GM13977 (cell line): ENCODE results near the gene NET1.

Source experiments
- DNase-seq: peaks from one replicate; pipeline ENCODE4 v3.0.0; 2012; ENCODE audit warnings: low spot score
- in situ Hi-C: fragments of 300-500 bp; cut with MboI; formaldehyde crosslinking; loops from one replicate; pipeline ENCODE4 v1.12.0; 2022; ENCODE audit warnings: low sequenced_read_pairs, low pct_unique_long_range_greater_than_20kb, mixed read lengths, inconsistent platforms; ENCODE audit not compliant: unreplicated experiment
- TF ChIP-seq, protein P1 (sequence below): IDR thresholded peaks from 2 replicates; pipeline ENCODE4 v1.5.1; 2012; ENCODE audit warnings: mild to moderate bottlenecking, control low read depth; ENCODE audit not compliant: insufficient read depth; ENCODE audit errors: extremely low read depth, missing control alignments

Gene NET1

DNA sequence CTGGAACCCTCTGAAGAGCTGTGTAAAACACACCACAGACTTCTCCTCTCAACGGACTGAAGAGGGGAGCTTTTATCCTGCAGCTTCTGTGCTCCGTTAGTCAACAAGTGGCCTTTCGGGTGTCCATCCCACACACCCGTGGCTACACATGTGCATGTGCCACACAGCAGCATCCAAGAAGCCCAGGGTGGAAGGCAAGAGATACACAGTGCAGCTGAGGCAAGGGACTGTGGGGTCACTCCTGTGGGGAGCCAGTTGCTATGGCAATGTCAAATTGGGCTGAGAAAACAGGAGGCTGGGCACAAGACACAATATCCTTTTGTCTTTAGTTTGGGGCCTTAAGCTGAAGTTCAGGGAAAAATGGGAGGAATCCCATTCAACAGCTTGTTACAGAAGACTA, 28.7 kb downstream of the NET1 start:
- no peak for DNase-seq
- TF ChIP-seq, protein P1, sequence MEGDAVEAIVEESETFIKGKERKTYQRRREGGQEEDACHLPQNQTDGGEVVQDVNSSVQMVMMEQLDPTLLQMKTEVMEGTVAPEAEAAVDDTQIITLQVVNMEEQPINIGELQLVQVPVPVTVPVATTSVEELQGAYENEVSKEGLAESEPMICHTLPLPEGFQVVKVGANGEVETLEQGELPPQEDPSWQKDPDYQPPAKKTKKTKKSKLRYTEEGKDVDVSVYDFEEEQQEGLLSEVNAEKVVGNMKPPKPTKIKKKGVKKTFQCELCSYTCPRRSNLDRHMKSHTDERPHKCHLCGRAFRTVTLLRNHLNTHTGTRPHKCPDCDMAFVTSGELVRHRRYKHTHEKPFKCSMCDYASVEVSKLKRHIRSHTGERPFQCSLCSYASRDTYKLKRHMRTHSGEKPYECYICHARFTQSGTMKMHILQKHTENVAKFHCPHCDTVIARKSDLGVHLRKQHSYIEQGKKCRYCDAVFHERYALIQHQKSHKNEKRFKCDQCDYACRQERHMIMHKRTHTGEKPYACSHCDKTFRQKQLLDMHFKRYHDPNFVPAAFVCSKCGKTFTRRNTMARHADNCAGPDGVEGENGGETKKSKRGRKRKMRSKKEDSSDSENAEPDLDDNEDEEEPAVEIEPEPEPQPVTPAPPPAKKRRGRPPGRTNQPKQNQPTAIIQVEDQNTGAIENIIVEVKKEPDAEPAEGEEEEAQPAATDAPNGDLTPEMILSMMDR = no peak
- in situ Hi-C loops = loop anchor here (10.0 kb wide), 1 partner anchor 184 kb away; no protein-coding TSS in a partner anchor

DNA sequence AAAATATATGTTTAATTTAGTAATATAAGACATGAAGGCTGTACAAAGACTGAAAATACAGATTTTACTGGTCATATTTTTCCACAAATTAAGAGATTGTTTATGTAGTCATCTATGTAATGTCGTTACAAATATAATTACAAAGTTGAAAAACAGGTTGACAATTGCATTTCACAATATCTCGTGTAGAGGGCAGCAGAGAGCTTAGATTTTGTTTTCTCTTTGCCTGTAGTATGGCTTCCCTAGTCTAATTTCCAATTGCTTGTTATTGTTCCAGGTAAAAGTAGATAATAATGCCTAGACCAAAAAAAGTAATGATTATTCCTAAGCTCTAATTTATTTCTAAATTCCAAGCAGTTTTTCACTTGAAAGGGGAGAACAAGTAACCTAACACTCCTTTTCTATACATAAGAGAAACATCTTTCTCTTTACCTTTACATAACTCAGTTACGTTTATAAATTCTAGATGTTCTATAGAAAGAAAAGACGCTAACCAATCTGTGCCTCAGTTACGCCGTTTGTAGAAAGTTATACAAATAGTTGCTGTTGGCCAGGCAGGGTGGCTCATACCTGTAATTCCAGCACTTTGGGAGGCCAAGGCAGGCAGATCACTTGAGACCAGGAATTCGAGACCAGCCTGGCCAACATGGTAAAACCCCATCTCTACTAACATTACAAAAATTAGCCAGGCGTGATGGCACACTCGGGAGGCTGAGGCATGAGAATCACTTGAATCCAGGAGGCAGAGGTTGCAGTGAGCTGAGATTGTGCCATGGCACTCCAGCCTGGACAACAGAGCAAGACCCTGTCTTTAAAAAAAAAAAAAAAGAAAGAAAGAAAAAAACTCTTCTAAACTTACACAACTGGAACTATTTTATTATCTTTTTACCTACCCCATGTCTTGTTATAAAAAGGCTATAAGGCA, 30.0 kb downstream of the NET1 start:
- in situ Hi-C loops = loop anchor here (10.0 kb wide), 1 partner anchor 182 kb away; no protein-coding TSS in a partner anchor
- TF ChIP-seq, protein P1 = peak; percentile 71
- peak; percentile 34 for DNase-seq

DNA sequence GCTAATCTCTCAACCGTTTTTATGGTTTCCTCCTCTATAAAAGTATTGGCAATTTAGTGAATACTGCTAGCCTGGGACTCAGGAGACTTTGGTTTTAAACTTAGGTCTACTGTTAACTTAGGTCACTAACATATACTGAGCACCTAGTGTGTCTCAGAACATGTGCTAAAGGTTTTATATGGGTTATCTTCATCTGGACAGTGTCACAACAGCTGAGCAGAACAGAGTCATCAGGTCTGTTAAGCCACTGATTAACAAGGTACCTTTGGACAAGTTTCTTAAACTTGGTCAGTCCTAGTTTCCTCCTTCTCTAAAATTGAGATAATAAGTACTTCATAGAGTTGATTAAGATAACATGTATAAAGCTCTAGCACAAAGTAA, 30.6 kb downstream of the NET1 start:
- no peak for DNase-seq
- TF ChIP-seq, protein P1 = no peak
- in situ Hi-C loops = loop anchor here (10.0 kb wide), 1 partner anchor 182 kb away; no protein-coding TSS in a partner anchor

DNA sequence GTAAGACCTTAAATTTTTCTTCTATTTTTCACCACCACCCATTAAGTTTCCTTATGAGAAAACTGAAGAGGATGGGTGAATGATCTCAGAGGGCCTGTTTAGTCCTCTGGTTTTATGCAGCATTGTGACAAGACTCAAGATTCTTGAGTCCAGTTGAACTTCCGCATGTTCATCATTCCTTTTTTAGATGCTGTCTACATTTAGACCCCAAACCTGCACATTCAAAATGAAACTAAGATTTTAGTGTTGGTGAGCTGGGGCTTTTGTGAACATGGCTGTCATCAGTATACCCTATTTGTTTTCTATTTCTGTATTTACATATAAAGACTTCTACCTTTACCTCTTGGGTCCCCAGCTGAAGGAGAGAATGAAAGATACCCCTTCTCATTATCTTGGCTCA, 31.1 kb downstream of the NET1 start:
- TF ChIP-seq, protein P1 = no peak
- DNase-seq = peak; percentile 81
- in situ Hi-C loops = loop anchor here (10.0 kb wide), 1 partner anchor 181 kb away; no protein-coding TSS in a partner anchor

DNA sequence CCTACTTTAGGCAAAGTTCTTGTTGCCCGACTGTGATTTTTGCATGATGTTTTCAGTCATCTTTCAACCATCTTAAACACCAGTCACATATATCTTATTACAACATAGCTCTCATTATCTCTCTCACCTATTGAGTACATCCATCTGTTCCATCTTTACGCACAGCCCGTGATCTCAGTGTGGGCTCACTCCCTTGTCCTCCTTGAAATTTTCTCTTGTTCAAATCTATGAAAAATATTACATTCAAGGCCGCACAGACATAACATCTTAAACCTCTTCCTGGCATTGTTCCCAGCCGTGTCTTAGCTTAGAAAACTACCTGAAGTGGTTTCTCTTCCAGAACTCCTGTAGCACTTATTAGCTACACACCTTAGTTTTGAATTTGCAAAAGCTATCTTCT, 32.6 kb downstream of the NET1 start:
- TF ChIP-seq, protein P1 = no peak
- DNase-seq = no peak
- in situ Hi-C loops = loop anchor here (10.0 kb wide), 1 partner anchor 180 kb away; no protein-coding TSS in a partner anchor

DNA sequence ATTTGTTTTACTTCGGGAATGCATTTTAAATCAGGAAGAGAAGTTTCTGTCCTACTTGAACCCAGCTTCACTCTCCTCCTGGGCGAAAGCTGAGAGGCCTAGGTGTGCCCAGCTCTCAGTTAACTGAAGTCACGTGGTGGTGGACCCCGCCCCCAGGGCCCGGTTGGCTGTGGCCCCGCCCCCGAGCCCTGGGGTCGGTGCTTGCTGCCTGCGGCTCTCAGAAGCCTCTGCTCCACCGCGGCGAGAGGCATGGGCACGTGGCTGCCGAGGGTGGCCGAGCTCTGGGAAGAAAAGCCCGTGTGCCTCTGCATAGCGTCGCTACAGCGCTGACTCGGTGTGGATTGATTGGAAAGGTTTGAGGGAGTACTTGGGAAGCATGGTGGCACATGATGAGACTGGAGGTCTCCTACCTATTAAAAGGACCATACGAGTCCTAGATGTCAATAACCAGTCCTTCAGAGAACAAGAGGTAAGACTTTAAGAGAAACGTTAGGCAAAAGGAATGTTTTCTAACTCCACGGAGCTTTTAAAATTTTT, 34.1 kb downstream of the NET1 start:
- TF ChIP-seq, protein P1 = no peak
- in situ Hi-C loops = loop anchor here (10.0 kb wide), 1 partner anchor 178 kb away; no protein-coding TSS in a partner anchor
- DNase-seq = peak; percentile 63
